A673 (cell line): ENCODE measurements around the gene OTUD5.

Experiments used
- EZH2 ChIP-seq: fragments of 200-600 bp; sonication (generic); IDR thresholded peaks from 2 replicates; pipeline ENCODE4 v1.6.1; 2017; ENCODE audit warnings: borderline replicate concordance, low read depth, mild to moderate bottlenecking, mixed read lengths, antibody characterized with exemption, low read length; ENCODE audit not compliant: poor library complexity, severe bottlenecking
- TF ChIP-seq, protein P1 (sequence below): fragments of 300-800, 200-600 bp; sonication (generic); conservative IDR thresholded peaks from 2 replicates; pipeline ENCODE4 v1.5.1; 2017; ENCODE audit warnings: low read depth, mild to moderate bottlenecking, antibody characterized with exemption, low read length, moderate library complexity, mixed read lengths

- TF ChIP-seq, protein P1, sequence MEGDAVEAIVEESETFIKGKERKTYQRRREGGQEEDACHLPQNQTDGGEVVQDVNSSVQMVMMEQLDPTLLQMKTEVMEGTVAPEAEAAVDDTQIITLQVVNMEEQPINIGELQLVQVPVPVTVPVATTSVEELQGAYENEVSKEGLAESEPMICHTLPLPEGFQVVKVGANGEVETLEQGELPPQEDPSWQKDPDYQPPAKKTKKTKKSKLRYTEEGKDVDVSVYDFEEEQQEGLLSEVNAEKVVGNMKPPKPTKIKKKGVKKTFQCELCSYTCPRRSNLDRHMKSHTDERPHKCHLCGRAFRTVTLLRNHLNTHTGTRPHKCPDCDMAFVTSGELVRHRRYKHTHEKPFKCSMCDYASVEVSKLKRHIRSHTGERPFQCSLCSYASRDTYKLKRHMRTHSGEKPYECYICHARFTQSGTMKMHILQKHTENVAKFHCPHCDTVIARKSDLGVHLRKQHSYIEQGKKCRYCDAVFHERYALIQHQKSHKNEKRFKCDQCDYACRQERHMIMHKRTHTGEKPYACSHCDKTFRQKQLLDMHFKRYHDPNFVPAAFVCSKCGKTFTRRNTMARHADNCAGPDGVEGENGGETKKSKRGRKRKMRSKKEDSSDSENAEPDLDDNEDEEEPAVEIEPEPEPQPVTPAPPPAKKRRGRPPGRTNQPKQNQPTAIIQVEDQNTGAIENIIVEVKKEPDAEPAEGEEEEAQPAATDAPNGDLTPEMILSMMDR: no peak
- TF ChIP-seq EZH2: no peak
These were observed 47.6 kb downstream of the OTUD5 start for GRCh38 chrX:48909703-48910294.
